ENCODE data around the gene PSMA8. TPM values are rescaled to one million over a fixed set of nuclear protein-coding genes. Genes with fewer than 3 reads are reported as not detected.

PSMA8 gene
- total RNA-seq, 1 experiment from 2014 or later, result not detected

Other genes starting within 250 kb of the PSMA8 start
- 78.5 and 84.6 TPM in 2 replicates for gene SS18, start 43.3 kb upstream of the PSMA8 start, total RNA-seq (2021)
- gene TAF4B, start 92.6 kb downstream of the PSMA8 start, total RNA-seq (2021), result 2.0 and 2.5 TPM in 2 replicates

All from A673 (cell line).